ENCODE data around the gene FREM2. TPM values are rescaled to one million over a fixed set of nuclear protein-coding genes. Genes with fewer than 3 reads are reported as not detected.

Gene FREM2
- total RNA-seq, 2 donors from 2014 or later = 12.5 to 17.9 TPM

DNA sequence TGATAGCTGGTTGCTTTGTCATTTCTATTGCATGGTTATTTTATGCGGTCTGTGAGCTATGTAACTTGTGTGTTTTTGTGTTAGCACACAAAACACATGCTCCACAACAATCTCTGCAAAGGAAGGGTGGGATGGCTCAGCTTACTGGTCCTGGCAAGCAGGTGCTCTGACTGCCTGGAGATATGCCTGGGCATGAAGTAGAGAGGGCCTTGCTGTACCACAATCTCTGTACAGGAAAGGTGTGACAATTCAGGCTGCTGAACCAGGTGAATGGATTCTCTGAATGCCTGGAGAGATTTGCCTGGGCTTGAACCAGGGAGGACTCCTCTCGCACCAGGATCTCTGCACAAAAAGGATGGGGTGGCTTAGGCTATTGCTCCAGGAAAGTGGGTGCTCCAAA, 234.2 kb downstream of the FREM2 start:
- intact Hi-C loops (cut with DNase I) = no loop called here
- TF ChIP-seq, protein P1, sequence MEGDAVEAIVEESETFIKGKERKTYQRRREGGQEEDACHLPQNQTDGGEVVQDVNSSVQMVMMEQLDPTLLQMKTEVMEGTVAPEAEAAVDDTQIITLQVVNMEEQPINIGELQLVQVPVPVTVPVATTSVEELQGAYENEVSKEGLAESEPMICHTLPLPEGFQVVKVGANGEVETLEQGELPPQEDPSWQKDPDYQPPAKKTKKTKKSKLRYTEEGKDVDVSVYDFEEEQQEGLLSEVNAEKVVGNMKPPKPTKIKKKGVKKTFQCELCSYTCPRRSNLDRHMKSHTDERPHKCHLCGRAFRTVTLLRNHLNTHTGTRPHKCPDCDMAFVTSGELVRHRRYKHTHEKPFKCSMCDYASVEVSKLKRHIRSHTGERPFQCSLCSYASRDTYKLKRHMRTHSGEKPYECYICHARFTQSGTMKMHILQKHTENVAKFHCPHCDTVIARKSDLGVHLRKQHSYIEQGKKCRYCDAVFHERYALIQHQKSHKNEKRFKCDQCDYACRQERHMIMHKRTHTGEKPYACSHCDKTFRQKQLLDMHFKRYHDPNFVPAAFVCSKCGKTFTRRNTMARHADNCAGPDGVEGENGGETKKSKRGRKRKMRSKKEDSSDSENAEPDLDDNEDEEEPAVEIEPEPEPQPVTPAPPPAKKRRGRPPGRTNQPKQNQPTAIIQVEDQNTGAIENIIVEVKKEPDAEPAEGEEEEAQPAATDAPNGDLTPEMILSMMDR (IDR thresholded peaks at IDR 0.05) = no peak
- TF ChIP-seq POLR2A (IDR thresholded peaks at IDR 0.05) = no peak
- ATAC-seq (no peak), DNase-seq (no peak)
- Histone ChIP-seq H3K27me3 (no peaks in the 10 kb centered on the region), H3K4me3 (no peak overlapping the region), H3K36me3 (replicated peaks in 1 of 2; ENCODE audit: insufficient read depth in 1 of 2, low read depth in 2 of 2) (no peaks in the 10 kb centered on the region), H3K4me1 (no peaks in the 10 kb centered on the region), H3K27ac (no peak overlapping the region), H3K9me3 (no peaks in the 10 kb centered on the region)
- WGBS, 2 donors = 35 to 58% methylated on average over 2 of the region's 2 CpGs

DNA sequence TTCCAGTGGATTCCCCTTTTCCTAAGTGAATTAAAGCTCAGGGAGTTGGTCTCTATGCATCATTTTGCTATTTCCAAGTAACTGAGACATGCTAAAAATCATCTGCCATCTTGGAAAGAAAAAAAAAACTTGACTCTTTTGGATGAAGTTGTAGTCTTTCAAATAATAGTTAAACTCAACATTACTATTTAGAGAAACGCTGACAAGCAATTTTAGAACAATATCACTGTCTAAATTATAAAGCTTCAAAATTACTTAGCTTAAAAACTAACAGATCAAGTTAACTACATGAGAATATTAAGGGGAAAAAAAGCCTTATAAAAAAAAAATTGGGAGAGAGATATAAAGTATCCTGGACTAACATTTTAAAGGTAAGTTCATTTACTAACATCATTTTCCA, 235.3 kb downstream of the FREM2 start:
- ATAC-seq (no peak), DNase-seq (no peak)
- no peaks in the 10 kb centered on the region for H3K36me3 ChIP-seq (replicated peaks in 1 of 2; ENCODE audit: insufficient read depth in 1 of 2, low read depth in 2 of 2)
- intact Hi-C loops (cut with DNase I) = no loop called here
- no peaks in the 10 kb centered on the region for H3K9me3 ChIP-seq
- no peaks in the 10 kb centered on the region for H3K4me1 ChIP-seq
- TF ChIP-seq, protein P1 (IDR thresholded peaks at IDR 0.05) = no peak
- TF ChIP-seq POLR2A (IDR thresholded peaks at IDR 0.05) = no peak
- H3K27me3 ChIP-seq = no peaks in the 10 kb centered on the region
- WGBS, 2 donors = 80 to 92% methylated on average over 1 of the region's 1 CpG
- no peak overlapping the region for H3K4me3 ChIP-seq
- H3K27ac ChIP-seq = no peak overlapping the region

DNA sequence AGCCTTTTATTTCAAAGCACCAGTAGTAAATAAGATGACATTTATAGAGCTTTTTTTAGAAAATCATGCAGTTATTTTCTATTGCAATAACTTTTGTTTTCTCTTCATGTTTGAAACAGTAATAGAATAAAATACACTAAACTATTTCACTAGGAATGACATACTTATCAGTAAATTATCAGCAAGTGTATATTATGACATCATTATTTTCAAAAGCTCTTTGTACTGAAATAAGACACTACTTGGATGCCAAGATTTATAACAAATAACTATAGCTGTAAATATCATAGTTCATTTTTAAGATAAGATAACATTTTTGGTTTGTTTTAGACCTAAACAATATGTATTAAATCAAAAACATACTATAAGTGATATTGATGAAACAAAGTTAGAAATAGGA, 246.9 kb downstream of the FREM2 start:
- H3K27ac ChIP-seq = no peak overlapping the region
- intact Hi-C loops (cut with DNase I) = no loop called here
- DNase-seq = no peak
- no peaks in the 10 kb centered on the region for H3K4me1 ChIP-seq
- H3K36me3 ChIP-seq (replicated peaks in 1 of 2; ENCODE audit: insufficient read depth in 1 of 2, low read depth in 2 of 2) = no peaks in the 10 kb centered on the region
- H3K27me3 ChIP-seq = no peaks in the 10 kb centered on the region
- no peak for ATAC-seq
- H3K9me3 ChIP-seq = no peaks in the 10 kb centered on the region
- TF ChIP-seq, protein P1 (IDR thresholded peaks at IDR 0.05) = no peak
- TF ChIP-seq POLR2A (IDR thresholded peaks at IDR 0.05) = no peak
- no peak overlapping the region for H3K4me3 ChIP-seq

Small RNA genes within 50 kb of the gene (small RNA-seq; reads per million reads assigned to genes)
- gene PLA2G12AP2 (not detected), gene RNU6-56P (not detected)

Data from body of pancreas (tissue), 4 donors.